GM18907 (cell line): Measurements from ENCODE around the gene MAB21L3.

Experiments
- ATAC-seq: cut with Tn5 transposase; IDR thresholded peaks from one replicate; pipeline ENCODE4 v1.9.1; 2021; ENCODE audit warnings: mild to moderate bottlenecking, moderate library complexity; ENCODE audit not compliant: unreplicated experiment

MAB21L3 gene

GRCh38 chr1:116163533-116163932 lies 52.3 kb downstream of the MAB21L3 start:
- no peak for ATAC-seq

DNA sequence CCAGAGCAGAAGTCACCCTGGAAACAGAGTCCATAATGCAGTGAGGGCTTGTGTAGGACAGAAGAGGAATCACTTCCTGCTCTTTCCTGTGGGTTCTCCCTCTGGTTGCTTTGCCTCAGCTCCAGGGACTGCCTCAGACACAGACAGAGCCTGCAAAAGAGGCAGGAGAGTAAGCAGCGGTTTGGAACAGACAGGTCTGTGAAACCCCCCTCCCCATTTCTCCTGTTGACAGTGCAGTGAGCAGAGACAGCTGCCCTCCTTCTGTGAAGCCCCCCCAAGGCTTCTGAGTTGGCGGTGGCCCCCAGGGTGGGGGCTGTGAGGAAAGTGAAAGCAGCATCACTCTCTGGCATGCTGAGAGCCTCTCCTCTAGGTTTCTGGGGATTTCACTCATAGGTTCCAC lies 53.0 kb downstream of the MAB21L3 start:
- ATAC-seq, result no peak

GRCh38 chr1:116164604-116165368 lies 53.6 kb downstream of the MAB21L3 start:
- ATAC-seq, result no peak

- no peak for ATAC-seq
These were observed 54.4 kb downstream of the MAB21L3 start for GRCh38 chr1:116165572-116165971.

DNA sequence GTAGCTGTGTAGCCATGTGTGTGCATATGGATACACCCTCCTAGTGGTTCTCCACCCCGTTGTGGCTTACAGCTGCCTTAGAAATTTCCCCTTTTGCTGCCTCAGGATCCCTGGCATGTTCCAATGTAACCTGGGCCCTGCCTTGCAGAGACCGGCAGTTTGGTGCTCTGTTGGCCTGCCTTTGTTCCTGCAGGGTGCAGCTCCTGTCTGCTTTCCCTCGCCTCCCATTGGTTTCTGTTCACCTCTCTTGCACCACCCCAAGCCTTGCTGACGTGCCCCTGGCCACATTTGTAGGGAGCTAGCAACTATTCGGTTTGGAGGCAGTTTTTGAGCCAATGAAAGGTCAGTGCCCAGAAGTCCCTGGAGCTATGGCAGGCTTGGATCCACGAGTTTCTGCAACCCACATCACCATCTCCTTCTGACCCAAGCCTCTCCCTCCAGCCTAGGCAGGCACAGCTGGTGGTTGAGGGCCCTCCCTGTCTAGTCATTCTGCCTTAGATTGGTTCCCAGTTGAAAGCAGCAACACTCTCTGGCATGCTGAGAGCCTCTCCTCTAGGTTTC lies 54.9 kb downstream of the MAB21L3 start:
- ATAC-seq, result no peak

DNA sequence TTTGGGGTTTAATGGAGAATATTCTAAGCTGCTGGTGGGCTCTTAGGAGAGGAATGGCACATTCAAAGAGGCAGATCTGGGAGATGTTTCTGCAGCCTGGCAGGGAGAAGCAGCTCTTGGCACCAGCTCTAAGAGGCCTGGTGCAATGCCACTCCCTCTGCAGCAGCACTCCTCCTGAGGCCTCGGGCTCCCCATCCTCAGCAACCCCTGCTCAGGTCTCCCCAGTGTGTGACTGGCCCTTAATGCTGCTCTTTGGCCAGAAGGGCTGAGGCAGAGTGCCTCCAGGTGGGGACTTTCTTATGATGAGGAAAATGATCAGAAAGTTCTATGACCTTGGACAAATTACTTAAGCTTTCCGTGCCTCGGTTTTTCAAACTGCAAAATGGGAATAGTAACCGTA lies 55.5 kb downstream of the MAB21L3 start:
- no peak for ATAC-seq

- no peak for ATAC-seq
These were observed 56.6 kb downstream of the MAB21L3 start for GRCh38 chr1:116167625-116168276.

GRCh38 chr1:116168277-116169032 lies 57.3 kb downstream of the MAB21L3 start:
- ATAC-seq, result peak; percentile 87

GRCh38 chr1:116169898-116170297 lies 58.7 kb downstream of the MAB21L3 start:
- no peak for ATAC-seq

- no peak for ATAC-seq
These were observed 59.8 kb downstream of the MAB21L3 start for GRCh38 chr1:116170721-116171589.

DNA sequence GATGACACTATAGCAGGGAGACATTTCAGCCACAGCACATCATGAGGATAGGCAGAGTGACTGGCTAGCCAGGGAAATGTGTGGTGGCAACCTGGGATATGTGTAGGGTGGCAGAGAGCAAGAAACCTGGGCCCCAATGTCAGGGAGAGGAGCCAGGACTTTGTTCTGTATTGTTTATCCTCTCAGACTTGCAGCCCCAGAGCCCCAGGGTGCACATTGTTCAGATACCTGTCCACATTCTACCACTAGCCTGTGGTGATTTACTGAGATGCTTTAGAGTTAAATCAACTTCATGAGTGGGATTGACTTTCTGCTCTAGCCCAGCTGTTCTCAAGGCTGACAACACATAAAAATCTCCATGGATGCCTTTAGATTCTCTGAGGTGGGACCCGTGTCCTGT lies 61.5 kb downstream of the MAB21L3 start:
- no peak for ATAC-seq

- no peak for ATAC-seq
These were observed 64.4 kb downstream of the MAB21L3 start for GRCh38 chr1:116175611-116176010.

- ATAC-seq, result no peak
These were observed 65.1 kb downstream of the MAB21L3 start for GRCh38 chr1:116176306-116176789.

DNA sequence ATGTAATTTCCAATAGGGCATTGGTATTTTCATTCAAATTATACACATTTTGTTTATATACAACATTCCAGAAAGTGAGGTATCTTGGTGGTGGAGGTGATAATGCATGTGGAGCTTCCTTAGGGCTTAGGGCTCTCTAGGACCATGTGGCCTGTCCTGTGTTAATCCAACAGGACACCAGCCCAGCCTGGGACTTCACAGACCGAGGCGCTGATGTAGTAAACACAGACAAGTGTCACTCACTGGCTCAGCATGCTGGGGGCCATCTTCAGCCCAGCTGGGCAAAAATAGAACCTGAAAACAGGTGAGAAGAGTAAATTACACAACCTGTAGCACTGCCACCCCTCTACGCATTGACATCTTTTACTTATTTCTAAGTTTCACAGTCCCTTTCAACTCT lies 66.7 kb downstream of the MAB21L3 start:
- no peak for ATAC-seq

DNA sequence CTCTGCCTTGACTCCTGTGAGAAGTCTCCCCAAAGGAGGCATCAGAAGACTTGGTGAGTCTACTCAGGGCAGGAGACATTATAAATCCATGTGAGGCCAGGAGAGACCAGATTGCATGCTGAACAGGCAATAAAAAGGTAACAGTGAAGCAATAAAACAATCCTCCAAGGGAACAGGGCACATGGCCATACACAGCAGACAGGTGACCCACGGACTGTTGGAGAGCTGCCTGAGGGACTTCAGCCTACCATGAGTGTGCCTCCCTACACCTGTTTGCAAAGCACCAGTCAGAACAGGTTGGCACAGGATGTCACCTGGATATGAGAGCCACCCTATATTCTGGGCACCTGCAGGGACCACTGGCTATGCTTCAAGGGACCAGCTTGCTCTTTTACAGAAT lies 67.6 kb downstream of the MAB21L3 start:
- no peak for ATAC-seq

DNA sequence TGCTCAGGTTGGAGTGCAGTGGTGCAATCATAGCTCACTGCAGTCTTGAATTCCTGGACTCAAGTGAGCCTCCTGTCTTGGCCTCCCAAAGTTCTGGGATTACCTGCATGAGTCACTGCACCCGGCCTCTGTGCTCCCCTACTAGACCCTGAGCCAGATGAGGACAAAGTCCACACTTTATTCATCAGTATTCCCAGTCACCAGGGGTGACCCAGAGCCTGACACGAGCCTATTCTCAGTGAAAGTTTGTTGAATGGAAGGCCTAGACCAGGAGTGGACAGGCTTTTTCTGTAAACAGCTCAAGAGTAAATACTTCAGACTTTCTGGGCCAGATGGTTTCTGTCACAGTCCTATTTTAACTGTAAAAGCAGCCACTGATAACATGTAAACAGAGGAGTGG lies 68.2 kb downstream of the MAB21L3 start:
- ATAC-seq, result no peak

- no peak for ATAC-seq
These were observed 68.8 kb downstream of the MAB21L3 start for GRCh38 chr1:116179964-116180363.

DNA sequence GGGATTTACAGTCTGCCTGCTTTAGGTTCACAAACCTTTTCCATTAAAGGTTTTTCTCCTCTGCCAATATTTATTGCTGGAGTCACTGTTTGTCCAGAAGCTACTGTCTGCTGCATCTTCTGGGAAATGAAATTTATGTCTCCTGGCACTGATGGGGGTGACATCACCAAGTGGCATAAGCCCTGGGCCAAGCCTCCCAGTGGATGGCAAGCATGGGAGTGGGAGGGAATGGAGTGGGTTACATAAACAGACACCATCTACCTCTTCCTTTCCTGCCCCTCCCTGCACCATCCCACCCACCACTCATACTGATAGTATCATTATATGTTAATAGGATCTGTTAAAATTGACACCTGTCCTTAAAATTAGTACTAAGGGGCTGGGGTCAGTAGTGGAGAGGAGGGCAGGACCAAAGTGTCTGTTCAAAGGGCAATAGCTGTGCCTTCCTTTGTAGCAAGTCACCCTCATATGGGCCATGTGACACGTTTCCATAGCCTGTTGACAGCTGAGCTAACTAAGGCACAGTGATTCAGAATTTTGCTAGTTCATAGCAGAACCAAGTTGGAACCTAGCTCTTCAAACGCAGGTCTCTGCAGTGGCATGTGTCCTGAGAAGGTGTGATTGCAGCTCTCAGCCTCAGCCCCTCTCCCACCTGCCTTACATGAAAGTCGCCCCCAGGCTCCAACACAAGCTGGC lies 71.0 kb downstream of the MAB21L3 start:
- no peak for ATAC-seq
